ENCODE measurements around the gene DDX51. TPM values are rescaled to one million over a fixed set of nuclear protein-coding genes. Genes with fewer than 3 reads are reported as not detected.

Gene DDX51
- total and polyA plus RNA-seq, 2 donors (not counting 1 experiment from before 2014, with no cell fraction given): 46.3 to 60.8 TPM

GRCh38 chr12:132189378-132190011 is 45.4 kb upstream of the DDX51 start:
- peak overlapping the region; percentile 72 for H3K27ac Mint-ChIP-seq
- peaks cover 0 to 65% (median 11%) of the 10 kb centered on the region in 3 donors for H3K9me3 ChIP-seq (ENCODE audit: control extremely low read depth in 1 of 3, control insufficient read depth in 2 of 3, insufficient read depth in 1 of 3, low read length in 2 of 3)
- H3K4me2 ChIP-seq (replicated peaks; ENCODE audit: low read depth, low read length, poor library complexity, severe bottlenecking): peak overlapping the region; percentile 97
- intact Hi-C loops (cut with micrococcal nuclease): loop anchor here (1.0 kb wide), 3 partner anchors 35 to 105 kb away; partner anchors contain the start of genes DDX51 and NOC4L
- no peaks in the 10 kb centered on the region for H4K20me1 ChIP-seq (ENCODE audit: control insufficient read depth, insufficient read depth, low read length, poor library complexity, severe bottlenecking)
- DNase-seq (peak; percentile 89), ATAC-seq (ENCODE audit: low read depth) (peak; percentile 95)
- peak overlapping the region; percentile 42 to 47 for H3K27ac ChIP-seq (ENCODE audit: low read length in 2 of 2)
- H3K4me3 ChIP-seq (ENCODE audit: control extremely low read depth in 1 of 5, extremely low read depth in 1 of 5, insufficient read depth in 1 of 5, low read depth in 2 of 5, low read length in 4 of 5): peak overlapping the region; percentile 48 to 69 (median 61)
- H2AFZ ChIP-seq (ENCODE audit: insufficient read depth, low read depth, low read length, poor library complexity, severe bottlenecking): peak overlapping the region; percentile 79
- H3K36me3 ChIP-seq (replicated peaks in 1 of 2; ENCODE audit: control extremely low read depth in 1 of 2, control insufficient read depth in 1 of 2, extremely low read depth in 1 of 2, insufficient read depth in 2 of 2, low read length in 1 of 2): no peaks in the 10 kb centered on the region
- ChIA-PET POLR2A (interaction anchor here (1.2 kb wide), 1 partner anchor 33 kb away, joined by 3 read pairs; no protein-coding TSS in a partner anchor), CTCF (interaction anchor here (0.6 to 1.6 kb wide), 4 partner anchors 36 to 425 kb away, joined by 3 to 6 read pairs (median 4); no protein-coding TSS in a partner anchor)
- H3K9ac ChIP-seq (ENCODE audit: low read length): peak overlapping the region; percentile 73
- no peaks in the 10 kb centered on the region for H3K27me3 Mint-ChIP-seq
- WGBS (ENCODE audit: insufficient coverage): under 1% methylated on average over 69 of the region's 69 CpGs
- peaks cover 29 to 40% of the 10 kb centered on the region in 2 donors for H3K4me1 ChIP-seq (ENCODE audit: control insufficient read depth in 2 of 2, insufficient read depth in 2 of 2, low read length in 2 of 2)
- peak overlapping the region; percentile 90 for H3K4me3 Mint-ChIP-seq
- no peaks in the 10 kb centered on the region for H3K79me2 ChIP-seq (ENCODE audit: control insufficient read depth, insufficient read depth, low read length)
- H3K4me1 Mint-ChIP-seq: peaks cover 14% of the 10 kb centered on the region
- H3K9me3 Mint-ChIP-seq (ENCODE audit: insufficient read depth): peaks cover 8% of the 10 kb centered on the region
- TF ChIP-seq EZH2 (IDR thresholded peaks at IDR 0.05; ENCODE audit: borderline replicate concordance, insufficient read depth, low read depth, low read length, poor library complexity, severe bottlenecking) (no peak), CTCF (IDR thresholded peaks at IDR 0.05) (no peak)
- peaks cover 0 to 2% (median under 1%) of the 10 kb centered on the region in 4 experiments for H3K27me3 ChIP-seq (replicated peaks in 1 of 4; ENCODE audit: control extremely low read depth in 1 of 4, control insufficient read depth in 3 of 4, insufficient read depth in 4 of 4, low read length in 3 of 4)

GRCh38 chr12:132188916-132189325 is 44.8 kb upstream of the DDX51 start:
- DNase-seq (no peak), ATAC-seq (ENCODE audit: low read depth) (no peak)
- no peaks in the 10 kb centered on the region for H4K20me1 ChIP-seq (ENCODE audit: control insufficient read depth, insufficient read depth, low read length, poor library complexity, severe bottlenecking)
- Mint-ChIP-seq H3K27me3 (no peaks in the 10 kb centered on the region), H3K4me1 (peaks cover 14% of the 10 kb centered on the region), H3K9me3 (ENCODE audit: insufficient read depth) (peaks cover 9% of the 10 kb centered on the region), H3K4me3 (peak overlapping the region; percentile 90), H3K27ac (peak overlapping the region; percentile 72)
- H3K79me2 ChIP-seq (ENCODE audit: control insufficient read depth, insufficient read depth, low read length): no peaks in the 10 kb centered on the region
- CTCF ChIA-PET: interaction anchor here (0.6 to 1.6 kb wide), 3 partner anchors 35 to 335 kb away, joined by 3 to 6 read pairs (median 4); no protein-coding TSS in a partner anchor
- no peak for TF ChIP-seq EZH2 (IDR thresholded peaks at IDR 0.05; ENCODE audit: borderline replicate concordance, insufficient read depth, low read depth, low read length, poor library complexity, severe bottlenecking)
- peak overlapping the region; percentile 73 for H3K9ac ChIP-seq (ENCODE audit: low read length)
- peaks cover 29 to 40% of the 10 kb centered on the region in 2 donors for H3K4me1 ChIP-seq (ENCODE audit: control insufficient read depth in 2 of 2, insufficient read depth in 2 of 2, low read length in 2 of 2)
- intact Hi-C loops (cut with micrococcal nuclease): loop anchor here (1.0 kb wide), 3 partner anchors 35 to 105 kb away; partner anchors contain the start of genes DDX51 and NOC4L
- H3K4me3 ChIP-seq (ENCODE audit: control extremely low read depth in 1 of 5, extremely low read depth in 1 of 5, insufficient read depth in 1 of 5, low read depth in 2 of 5, low read length in 4 of 5): peak overlapping the region in 4 of 5 experiments; percentile 57 to 69 (median 62)
- WGBS (ENCODE audit: insufficient coverage): 43% methylated on average over 8 of the region's 20 CpGs
- H3K27ac ChIP-seq (ENCODE audit: low read length in 2 of 2): peak overlapping the region; percentile 36 to 47
- H3K36me3 ChIP-seq (replicated peaks in 1 of 2; ENCODE audit: control extremely low read depth in 1 of 2, control insufficient read depth in 1 of 2, extremely low read depth in 1 of 2, insufficient read depth in 2 of 2, low read length in 1 of 2): no peaks in the 10 kb centered on the region
- H3K27me3 ChIP-seq (replicated peaks in 1 of 4; ENCODE audit: control extremely low read depth in 1 of 4, control insufficient read depth in 3 of 4, insufficient read depth in 4 of 4, low read length in 3 of 4): peaks cover 0 to 2% (median 0%) of the 10 kb centered on the region in 4 experiments
- peak overlapping the region; percentile 97 for H3K4me2 ChIP-seq (replicated peaks; ENCODE audit: low read depth, low read length, poor library complexity, severe bottlenecking)
- H2AFZ ChIP-seq (ENCODE audit: insufficient read depth, low read depth, low read length, poor library complexity, severe bottlenecking): peak overlapping the region; percentile 79
- peaks cover 0 to 62% (median 6%) of the 10 kb centered on the region in 3 donors for H3K9me3 ChIP-seq (ENCODE audit: control extremely low read depth in 1 of 3, control insufficient read depth in 2 of 3, insufficient read depth in 1 of 3, low read length in 2 of 3)
- POLR2A ChIA-PET: interaction anchor here (0.6 to 1.2 kb wide), 2 partner anchors 34 to 521 kb away, joined by 3 read pairs; no protein-coding TSS in a partner anchor

Data from B cell (primary cell).